HG02678 (cell line): ENCODE data around the gene SH3D21.

Experiments used
- ATAC-seq: cut with Tn5 transposase; IDR thresholded peaks from one replicate; pipeline ENCODE4 v1.9.1; 2021; ENCODE audit warnings: mild to moderate bottlenecking, moderate library complexity; ENCODE audit not compliant: unreplicated experiment

Gene SH3D21

DNA sequence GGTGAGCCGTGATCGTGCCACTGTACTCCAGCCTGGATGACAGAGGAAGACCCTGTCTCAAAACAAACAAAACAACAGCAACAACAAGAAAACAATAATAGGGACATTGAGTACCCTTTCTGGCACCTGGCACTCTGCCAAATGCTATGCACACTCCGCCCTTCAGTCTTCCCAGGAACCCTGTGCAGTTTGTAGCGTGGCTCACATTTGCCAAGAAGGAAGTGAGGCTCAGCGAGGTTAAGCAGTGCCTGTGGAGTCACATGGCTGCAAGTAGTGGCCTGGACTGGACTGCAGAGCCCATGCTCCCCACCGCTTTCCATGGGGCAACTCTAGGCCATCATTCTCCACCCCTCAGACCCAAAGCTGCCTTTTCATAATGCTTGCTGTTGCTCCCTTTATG, 22.5 kb downstream of the SH3D21 start:
- no peak for ATAC-seq

DNA sequence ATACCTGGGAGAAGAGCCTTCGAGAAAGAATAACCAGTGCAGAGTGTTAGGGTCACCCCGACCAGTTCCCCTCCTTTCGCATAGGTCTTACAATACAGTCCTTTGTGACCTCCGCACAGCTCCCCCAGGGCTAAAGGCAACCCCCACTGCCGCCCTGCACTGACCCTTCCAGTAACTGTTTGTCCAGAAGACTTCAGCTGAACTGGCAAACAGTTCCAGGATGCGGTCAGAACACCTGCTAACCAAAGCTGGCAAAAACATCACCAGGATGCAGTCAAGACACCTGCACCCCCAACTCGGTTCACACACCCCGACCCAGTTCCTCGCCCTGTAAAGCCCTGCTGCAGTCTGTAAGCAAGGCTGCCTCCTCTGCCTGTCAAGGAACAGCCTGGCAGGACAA, 23.6 kb downstream of the SH3D21 start:
- no peak for ATAC-seq

DNA sequence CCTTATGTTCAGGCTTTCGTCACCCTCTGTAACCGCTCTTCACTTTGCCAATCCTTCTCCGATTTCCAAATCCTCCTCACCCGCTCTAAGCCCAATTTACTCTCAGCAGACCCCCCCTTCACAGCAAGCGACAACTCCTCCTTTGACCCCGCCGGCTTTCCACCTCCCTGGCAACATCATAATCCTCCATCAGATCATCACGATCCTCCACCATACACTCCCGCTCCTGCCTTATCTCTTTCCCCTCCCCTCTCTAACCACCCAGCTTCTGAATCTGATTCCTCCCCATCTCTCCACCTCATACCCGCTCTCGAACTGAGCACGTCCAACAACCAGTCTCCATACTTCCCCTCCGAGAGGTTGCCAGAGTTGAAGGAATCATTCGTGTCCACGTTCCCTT, 24.8 kb downstream of the SH3D21 start:
- no peak for ATAC-seq

DNA sequence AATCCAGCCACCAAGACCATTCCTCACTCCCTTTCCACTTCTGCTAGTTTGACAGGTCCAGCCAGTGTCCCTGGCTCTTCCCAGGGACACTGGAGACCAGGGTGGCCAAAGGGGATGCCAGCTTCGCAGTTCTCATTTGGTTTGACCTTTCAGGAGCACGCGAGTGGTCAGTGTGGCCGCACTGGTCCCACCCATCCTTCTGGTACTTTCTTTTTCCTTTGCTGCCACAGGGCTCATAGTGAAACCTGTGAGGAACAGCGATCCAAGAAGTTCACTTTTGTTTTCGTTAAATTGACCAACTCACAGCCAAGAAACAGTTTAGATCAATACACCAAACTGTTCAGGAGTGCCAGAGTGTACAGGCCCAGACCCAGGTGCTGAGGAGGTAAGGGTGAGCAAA, 31.7 kb downstream of the SH3D21 start:
- ATAC-seq: no peak

- no peak for ATAC-seq
Measured at GRCh38 chr1:36339215-36339614, 33.0 kb downstream of the SH3D21 start.

DNA sequence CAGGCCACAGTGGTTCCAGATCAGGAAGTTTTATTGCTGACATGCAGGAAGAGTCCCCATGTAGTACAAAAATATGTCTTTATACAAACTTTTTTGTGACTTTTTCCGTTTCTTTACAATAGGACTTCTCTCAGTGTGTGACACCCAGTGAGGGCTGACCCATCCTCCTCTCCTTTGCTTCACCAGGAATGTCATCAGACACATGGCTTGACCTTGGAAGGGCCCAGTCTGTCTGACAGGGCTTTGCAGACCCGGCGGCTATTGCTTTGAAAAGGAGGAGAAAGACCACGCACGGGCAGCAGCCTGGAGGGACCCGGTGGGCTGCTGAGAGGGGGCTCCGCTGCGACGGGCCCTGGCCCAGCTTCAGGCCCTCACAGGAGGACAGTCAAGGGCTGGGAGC, 33.4 kb downstream of the SH3D21 start:
- no peak for ATAC-seq

GRCh38 chr1:36341626-36342320, 35.6 kb downstream of the SH3D21 start:
- no peak for ATAC-seq

GRCh38 chr1:36342426-36343185, 36.4 kb downstream of the SH3D21 start:
- no peak for ATAC-seq

- no peak for ATAC-seq
Measured at GRCh38 chr1:36343651-36344394, 37.7 kb downstream of the SH3D21 start.

- ATAC-seq: no peak
Measured at GRCh38 chr1:36344395-36344680, 38.2 kb downstream of the SH3D21 start.

DNA sequence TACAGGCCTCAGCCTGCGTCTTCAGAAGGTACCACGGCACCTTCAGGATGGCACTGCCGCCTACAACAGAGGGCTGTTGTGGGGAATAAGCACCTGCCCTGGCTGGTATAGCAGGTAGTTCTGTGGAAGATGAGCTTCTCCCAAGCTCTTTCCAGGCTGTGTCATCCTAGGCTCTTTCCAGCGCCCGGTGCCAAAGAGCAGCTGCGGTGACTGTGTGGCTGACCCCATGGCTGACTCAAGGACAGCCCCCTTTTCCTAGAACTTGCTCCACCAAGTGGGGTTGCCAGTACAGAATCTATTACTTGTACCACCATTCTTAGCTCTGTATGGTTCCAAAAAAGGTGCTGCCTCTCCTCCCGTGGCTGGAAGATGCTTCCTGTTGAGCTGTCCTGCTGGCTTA, 39.2 kb downstream of the SH3D21 start:
- ATAC-seq: no peak

GRCh38 chr1:36346741-36347370, 40.7 kb downstream of the SH3D21 start:
- ATAC-seq: no peak

DNA sequence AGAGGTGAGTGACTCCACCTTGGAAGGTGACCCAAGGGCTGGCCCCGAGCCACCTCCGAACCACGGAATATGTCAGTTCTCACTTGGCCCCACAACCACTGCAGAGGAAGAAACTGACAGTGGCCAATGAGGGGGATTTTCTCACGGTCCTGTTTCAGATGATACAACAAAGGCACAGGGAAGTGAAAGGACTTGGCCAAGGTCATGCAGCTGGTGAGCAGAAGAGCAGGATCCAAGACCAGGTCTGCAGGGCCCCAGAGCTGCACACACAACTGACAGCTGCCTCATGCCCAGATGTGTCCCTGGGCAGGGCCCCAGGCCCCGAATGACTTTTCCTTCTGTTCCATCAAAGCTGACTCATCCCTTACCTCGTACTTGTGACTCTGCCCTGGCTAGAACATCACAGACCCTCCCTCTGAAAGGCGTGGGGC, 43.1 kb downstream of the SH3D21 start:
- ATAC-seq: peak; percentile 71

- no peak for ATAC-seq
Measured at GRCh38 chr1:36349839-36350238, 43.7 kb downstream of the SH3D21 start.

- ATAC-seq: no peak
Measured at GRCh38 chr1:36350659-36351226, 44.6 kb downstream of the SH3D21 start.

DNA sequence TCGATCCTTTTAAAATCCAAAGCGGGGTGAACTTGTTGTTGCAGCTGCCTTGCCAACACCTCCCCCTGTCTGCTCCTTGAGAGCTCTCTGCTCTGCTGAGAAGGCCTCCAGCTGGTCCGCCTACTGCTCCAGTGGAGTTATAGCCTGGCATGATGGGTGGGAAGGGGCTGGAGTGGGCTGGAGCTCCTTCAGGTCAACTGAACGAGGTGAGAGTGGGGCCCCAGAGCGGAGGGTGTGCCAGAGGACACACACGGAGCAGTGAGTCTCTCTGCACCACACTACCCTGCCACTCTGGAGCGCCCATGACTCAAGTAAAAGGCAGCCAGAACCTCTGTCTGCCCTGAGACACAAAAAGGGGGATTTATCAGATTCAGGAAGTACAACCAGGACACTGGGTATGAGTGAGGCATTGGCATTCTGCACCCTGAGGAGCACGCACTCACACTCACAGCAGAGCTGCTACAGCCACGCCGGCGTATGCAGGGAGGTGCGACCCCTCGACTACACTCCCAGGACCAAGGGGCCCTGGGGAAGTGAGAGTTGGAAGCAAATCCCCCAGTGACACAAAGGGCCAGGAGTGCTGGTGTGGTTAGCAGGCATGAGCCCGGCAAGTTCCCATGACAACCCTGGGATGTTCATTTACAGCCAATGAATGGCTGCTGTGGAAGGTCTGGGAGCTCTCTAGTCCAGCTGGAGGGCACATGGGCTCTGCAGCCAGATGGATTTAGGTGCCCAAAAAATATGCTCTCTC, 45.2 kb downstream of the SH3D21 start:
- no peak for ATAC-seq

GRCh38 chr1:36352125-36352909, 46.1 kb downstream of the SH3D21 start:
- ATAC-seq: no peak

GRCh38 chr1:36352910-36353878, 47.0 kb downstream of the SH3D21 start:
- no peak for ATAC-seq

DNA sequence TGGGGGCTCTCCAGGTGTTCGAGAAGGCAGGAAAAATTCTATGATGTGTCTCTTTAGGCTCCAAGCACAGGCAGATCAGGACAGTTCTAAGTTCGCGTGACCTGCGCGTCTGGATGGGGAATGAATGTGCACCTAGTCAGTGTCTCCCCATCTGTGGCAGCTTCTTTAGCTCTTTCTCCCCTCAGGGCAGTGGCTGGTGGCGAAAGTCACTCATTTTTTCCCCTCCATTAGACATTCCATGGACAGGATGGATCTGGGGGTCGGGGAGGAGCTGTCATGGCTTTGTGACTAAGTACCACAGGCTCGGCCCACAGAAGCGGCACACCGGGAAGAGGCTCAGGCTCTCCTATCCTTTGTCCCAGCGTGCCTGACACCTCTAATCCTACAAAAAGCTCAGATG, 48.3 kb downstream of the SH3D21 start:
- ATAC-seq: no peak
